Fibroblast of villous mesenchyme (primary cell): ENCODE measurements around the gene PPP1CC. TPM values are rescaled to one million over a fixed set of nuclear protein-coding genes. Genes with fewer than 3 reads are reported as not detected.

Source experiments
- DNase-seq: peaks from one replicate; pipeline ENCODE4 v3.0.0-alpha.2; 2010; ENCODE audit warnings: low read depth
- H3K4me3 ChIP-seq: 2 replicates; pipeline ENCODE4 v1.5.1; 2011; ENCODE audit warnings: low read depth, mild to moderate bottlenecking, low read length
- CTCF ChIP-seq: IDR thresholded peaks from 2 replicates; pipeline ENCODE4 v1.5.1; 2012; ENCODE audit warnings: low read depth, mild to moderate bottlenecking, low read length; ENCODE audit not compliant: insufficient read depth
- total RNA-seq: library from RNA; depleted of rRNA; stranded (reverse); fragments of >200 nt; gene quantifications from 2 replicates; pipeline ENCODE4 v1.2.3, GENCODE V29; 2012

Gene PPP1CC
- total RNA-seq, 1 donor: 139 TPM

- no peak for DNase-seq
- no peak overlapping the region for H3K4me3 ChIP-seq
- TF ChIP-seq CTCF: no peak
Measured at GRCh38 chr12:110718222-110718908, 24.3 kb downstream of the PPP1CC start.

GRCh38 chr12:110717037-110717436, 25.7 kb downstream of the PPP1CC start:
- DNase-seq: no peak
- TF ChIP-seq CTCF: no peak
- H3K4me3 ChIP-seq: no peak overlapping the region

GRCh38 chr12:110708917-110709316, 33.8 kb downstream of the PPP1CC start:
- no peak for DNase-seq
- no peak for TF ChIP-seq CTCF
- no peak overlapping the region for H3K4me3 ChIP-seq

GRCh38 chr12:110705309-110705708, 37.4 kb downstream of the PPP1CC start:
- TF ChIP-seq CTCF: no peak
- DNase-seq: peak; percentile 29

GRCh38 chr12:110704750-110705149, 37.9 kb downstream of the PPP1CC start:
- TF ChIP-seq CTCF: no peak

More at GRCh38 chr12:110705309-110705708, 37.4 kb downstream of the PPP1CC start:
- no peak overlapping the region for H3K4me3 ChIP-seq

GRCh38 chr12:110704231-110704630, 38.5 kb downstream of the PPP1CC start:
- no peak for DNase-seq
- TF ChIP-seq CTCF: no peak
- H3K4me3 ChIP-seq: no peak overlapping the region

More at GRCh38 chr12:110704750-110705149, 37.9 kb downstream of the PPP1CC start:
- H3K4me3 ChIP-seq: no peak overlapping the region
- DNase-seq: no peak

GRCh38 chr12:110702081-110702480, 40.6 kb downstream of the PPP1CC start:
- no peak for TF ChIP-seq CTCF
- no peak for DNase-seq
- no peak overlapping the region for H3K4me3 ChIP-seq
